Retinal pigment epithelial cell (primary cell): Measurements from ENCODE around the gene CNTNAP2.

Experiments used
- DNase-seq: peaks from one replicate; pipeline ENCODE4 v3.0.0-alpha.2; 2010; ENCODE audit warnings: low read depth
- H3K4me3 ChIP-seq: 2 replicates; pipeline ENCODE4 v1.5.1; 2011; ENCODE audit warnings: mild to moderate bottlenecking, low read length, control low read depth, moderate library complexity
- TF ChIP-seq, protein P1 (sequence below): conservative IDR thresholded peaks from 2 replicates; pipeline ENCODE4 v1.5.1; 2011; ENCODE audit warnings: low read depth, low read length, control low read depth, inconsistent platforms

Gene CNTNAP2

DNA sequence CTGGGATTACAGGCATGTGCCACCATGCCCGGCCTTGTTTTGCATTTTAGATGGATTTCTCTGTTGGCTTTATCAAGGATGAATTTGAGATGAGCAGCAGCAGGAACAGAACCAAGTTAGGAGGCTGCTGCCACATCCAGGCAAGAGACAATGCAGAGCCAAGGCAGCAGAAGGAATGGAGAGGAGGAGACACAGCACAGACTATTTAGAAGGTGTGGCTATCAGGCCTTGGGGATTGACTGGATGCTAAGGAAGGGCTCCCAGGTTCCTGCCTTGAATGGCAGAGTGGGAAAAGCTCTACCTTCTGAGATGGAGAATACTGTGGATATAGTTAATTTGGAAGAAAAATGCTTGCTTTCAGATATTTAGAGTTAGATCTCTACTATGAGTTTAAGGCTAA is 1989.3 kb downstream of the CNTNAP2 start:
- TF ChIP-seq, protein P1, sequence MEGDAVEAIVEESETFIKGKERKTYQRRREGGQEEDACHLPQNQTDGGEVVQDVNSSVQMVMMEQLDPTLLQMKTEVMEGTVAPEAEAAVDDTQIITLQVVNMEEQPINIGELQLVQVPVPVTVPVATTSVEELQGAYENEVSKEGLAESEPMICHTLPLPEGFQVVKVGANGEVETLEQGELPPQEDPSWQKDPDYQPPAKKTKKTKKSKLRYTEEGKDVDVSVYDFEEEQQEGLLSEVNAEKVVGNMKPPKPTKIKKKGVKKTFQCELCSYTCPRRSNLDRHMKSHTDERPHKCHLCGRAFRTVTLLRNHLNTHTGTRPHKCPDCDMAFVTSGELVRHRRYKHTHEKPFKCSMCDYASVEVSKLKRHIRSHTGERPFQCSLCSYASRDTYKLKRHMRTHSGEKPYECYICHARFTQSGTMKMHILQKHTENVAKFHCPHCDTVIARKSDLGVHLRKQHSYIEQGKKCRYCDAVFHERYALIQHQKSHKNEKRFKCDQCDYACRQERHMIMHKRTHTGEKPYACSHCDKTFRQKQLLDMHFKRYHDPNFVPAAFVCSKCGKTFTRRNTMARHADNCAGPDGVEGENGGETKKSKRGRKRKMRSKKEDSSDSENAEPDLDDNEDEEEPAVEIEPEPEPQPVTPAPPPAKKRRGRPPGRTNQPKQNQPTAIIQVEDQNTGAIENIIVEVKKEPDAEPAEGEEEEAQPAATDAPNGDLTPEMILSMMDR, result no peak
- DNase-seq, result no peak
- no peak overlapping the region for H3K4me3 ChIP-seq

DNA sequence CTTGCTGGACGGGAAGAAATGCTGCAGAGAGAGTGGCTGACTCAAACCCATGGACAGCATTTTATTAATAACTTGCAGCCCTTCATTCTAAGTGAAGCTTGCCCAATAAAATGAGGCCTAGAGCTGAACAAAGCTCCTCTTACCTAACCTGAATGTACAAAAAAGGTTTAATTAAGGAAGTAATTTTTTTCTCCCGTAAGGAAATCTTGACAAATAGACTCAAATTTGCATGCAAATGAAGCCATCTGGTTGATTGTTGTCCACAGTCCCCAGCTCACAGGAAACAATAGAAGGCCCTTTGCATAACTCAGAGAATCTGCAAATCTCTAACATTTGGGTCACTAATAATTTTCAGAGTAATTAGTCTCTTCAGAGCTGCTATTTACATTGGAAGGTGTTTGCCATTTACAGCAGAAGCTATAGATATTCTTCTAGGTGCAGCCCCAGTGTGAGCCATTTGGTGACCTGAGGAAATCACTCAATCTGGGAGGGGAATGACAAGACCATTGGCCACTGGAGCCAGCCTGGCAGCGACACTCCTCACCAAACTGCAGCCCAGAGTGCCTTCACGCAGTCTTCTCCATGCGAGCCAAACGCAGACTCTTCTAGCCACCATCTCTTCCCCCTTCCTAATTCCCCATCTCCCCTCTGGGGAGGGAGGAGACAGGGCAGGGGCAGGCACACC is 1991.0 kb downstream of the CNTNAP2 start:
- TF ChIP-seq, protein P1, result no peak
- no peak for DNase-seq
- no peak overlapping the region for H3K4me3 ChIP-seq

DNA sequence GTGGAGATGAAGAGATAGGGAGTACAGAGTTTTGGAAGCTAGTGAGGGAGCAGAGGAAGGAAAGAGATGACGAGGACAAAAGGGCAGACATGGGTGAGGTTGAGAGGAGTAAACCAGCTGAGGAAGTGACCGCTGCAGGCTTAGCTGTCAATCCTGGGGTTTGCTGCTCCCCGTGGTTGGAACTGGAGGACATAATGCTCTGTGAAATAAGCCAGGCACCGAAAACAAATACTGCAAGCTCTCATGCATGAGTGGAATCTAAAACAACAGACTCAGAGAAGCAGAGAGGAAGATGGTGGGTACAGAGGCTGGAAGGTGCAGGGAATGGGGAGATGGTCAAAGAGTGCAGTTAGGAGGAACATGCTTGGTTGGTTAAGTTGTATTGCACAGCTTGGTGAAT is 1991.8 kb downstream of the CNTNAP2 start:
- DNase-seq, result no peak
- no peak overlapping the region for H3K4me3 ChIP-seq
- TF ChIP-seq, protein P1, result no peak

DNA sequence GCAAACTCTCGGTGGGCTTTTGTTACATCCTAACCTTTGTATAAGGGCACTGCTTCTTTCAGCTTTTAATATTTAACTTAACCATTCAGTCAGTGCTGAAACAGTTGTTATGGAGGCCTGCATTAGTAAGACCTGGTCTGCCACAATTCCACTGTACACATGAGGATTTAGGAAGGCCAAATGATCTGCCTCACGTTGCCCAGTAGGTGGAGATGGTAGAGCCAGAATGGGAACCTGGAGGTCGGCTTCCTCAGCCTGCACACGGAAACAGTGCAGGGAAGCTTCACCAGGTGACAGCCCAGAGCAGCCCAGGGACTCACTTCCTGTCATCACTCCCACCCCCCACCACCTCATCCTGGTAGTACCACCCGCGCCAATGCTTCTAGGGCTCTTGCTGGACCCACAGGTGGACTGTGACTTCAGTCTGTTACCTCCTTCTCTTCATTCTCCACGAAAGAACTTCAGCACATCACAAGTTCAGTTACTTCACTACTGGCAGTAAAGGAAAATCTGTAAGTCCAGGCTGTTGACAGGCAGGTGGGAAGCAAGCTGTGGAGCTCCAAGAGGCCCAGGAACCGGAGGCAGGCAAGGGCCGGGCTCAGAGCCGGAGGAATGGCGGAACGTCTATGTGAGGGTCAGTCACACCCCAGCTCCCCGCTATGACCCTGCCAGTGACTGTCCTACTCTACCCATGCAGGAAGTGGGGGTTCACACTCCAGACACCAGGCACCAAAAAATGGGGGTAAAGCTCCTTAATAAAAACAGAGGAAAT is 1993.7 kb downstream of the CNTNAP2 start:
- TF ChIP-seq, protein P1, result no peak
- no peak for DNase-seq
- H3K4me3 ChIP-seq, result no peak overlapping the region

DNA sequence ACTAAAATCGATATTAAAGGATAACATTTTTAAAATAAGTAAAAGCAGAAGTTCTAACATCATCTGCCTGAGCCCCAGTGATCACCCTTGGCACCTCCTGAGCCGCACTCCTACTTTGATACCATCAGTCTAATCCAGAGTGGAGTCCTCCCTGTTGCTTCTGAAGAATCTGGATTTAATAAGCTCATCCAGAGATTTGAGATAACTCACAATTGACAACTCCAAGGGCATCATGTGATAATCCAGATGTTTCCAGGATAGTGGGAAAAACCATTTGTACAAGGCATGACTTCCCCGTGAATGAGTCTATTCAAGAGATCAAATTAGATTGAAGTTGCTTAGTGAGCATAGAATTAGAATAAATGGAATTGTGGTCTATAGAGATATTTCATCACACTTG is 1998.2 kb downstream of the CNTNAP2 start:
- H3K4me3 ChIP-seq, result no peak overlapping the region
- no peak for DNase-seq
- TF ChIP-seq, protein P1, result no peak

DNA sequence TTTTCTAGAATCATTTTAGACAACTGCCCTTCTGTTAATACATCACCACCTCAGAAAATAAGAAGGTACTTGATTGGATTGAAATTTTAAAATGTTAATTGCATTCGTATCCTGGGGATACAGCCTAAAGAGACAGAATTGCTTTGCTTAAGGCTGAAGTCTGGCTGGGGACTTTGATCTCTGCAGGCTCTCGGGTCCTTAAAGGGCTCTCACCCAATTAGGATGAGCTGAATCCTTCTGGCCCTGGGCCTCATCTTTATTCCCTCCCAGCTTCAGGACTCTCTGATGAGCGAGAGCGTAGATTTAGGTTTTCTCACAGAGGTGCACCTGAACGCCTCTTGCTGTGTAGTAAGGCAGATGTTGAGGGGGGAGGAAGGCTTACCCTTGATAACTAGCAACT is 1998.7 kb downstream of the CNTNAP2 start:
- TF ChIP-seq, protein P1, result no peak
- no peak overlapping the region for H3K4me3 ChIP-seq
- DNase-seq, result no peak

DNA sequence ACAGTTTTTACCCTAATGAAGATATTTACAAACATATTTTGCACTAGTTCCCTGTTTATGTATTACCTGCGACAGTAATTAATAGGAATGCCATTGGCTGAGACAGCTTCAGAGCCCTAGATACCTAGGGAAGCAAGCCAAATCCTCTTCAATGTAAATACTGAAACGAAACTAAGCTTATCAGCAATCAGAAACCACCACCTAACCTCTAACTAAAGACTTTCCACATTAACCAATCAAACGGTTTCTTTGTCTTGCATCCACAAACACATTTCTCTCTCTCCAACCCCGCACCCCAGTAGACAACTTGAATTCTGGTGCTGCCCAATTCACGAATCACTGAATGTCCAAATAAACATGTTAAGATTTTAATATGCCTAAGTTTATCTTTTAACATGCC is 1999.6 kb downstream of the CNTNAP2 start:
- no peak for DNase-seq
- no peak overlapping the region for H3K4me3 ChIP-seq
- TF ChIP-seq, protein P1, result no peak
